ENCODE measurements around the gene TMEM181. TPM values are rescaled to one million over a fixed set of nuclear protein-coding genes. Genes with fewer than 3 reads are reported as not detected.

TMEM181 gene
- total and polyA plus RNA-seq, 2 of the 13 experiments (the other 11 are each of a cell fraction or from before 2014, with no cell fraction given), result 59.1 to 108 TPM

DNA sequence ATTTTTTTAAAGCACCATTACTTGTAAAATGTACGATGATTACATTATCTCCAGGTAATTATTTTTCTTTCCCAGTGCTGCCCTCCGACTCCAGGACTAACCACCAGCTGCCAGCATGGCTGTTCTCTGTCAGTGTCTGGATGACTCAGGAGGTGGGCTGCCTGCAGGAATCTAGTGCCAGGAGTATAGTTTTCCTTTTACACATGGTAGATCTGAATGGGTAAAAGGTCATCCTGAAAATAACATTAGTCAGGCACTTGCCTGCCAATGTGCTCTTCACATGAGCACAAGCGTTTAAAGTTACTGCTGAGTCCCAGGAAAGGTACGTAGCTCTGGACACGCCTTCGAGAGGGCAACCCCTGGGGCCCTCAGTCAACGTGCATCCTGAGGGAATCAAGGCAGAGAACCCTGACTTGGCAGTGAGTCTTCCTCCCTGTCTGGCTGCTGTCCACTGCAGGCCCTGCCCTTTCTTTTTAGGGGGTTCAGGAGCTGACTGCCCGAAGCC lies 82.3 kb downstream of the TMEM181 start:
- TF ChIP-seq, protein P1, sequence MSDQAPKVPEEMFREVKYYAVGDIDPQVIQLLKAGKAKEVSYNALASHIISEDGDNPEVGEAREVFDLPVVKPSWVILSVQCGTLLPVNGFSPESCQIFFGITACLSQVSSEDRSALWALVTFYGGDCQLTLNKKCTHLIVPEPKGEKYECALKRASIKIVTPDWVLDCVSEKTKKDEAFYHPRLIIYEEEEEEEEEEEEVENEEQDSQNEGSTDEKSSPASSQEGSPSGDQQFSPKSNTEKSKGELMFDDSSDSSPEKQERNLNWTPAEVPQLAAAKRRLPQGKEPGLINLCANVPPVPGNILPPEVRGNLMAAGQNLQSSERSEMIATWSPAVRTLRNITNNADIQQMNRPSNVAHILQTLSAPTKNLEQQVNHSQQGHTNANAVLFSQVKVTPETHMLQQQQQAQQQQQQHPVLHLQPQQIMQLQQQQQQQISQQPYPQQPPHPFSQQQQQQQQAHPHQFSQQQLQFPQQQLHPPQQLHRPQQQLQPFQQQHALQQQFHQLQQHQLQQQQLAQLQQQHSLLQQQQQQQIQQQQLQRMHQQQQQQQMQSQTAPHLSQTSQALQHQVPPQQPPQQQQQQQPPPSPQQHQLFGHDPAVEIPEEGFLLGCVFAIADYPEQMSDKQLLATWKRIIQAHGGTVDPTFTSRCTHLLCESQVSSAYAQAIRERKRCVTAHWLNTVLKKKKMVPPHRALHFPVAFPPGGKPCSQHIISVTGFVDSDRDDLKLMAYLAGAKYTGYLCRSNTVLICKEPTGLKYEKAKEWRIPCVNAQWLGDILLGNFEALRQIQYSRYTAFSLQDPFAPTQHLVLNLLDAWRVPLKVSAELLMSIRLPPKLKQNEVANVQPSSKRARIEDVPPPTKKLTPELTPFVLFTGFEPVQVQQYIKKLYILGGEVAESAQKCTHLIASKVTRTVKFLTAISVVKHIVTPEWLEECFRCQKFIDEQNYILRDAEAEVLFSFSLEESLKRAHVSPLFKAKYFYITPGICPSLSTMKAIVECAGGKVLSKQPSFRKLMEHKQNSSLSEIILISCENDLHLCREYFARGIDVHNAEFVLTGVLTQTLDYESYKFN (CRISPR knock-in tag; conservative IDR thresholded peaks at IDR 0.05), result no peak
- TF ChIP-seq GABPB1 (CRISPR knock-in tag; IDR thresholded peaks at IDR 0.05) (no peak), CEBPZ (IDR thresholded peaks at IDR 0.05; ENCODE audit: low read length) (no peak), POLR2A (IDR thresholded peaks at IDR 0.05; ENCODE audit: insufficient read depth in 1 of 2, low read depth in 2 of 2, low read length in 2 of 2) (0 out of 4 replicates have a peak, but pooled peaks of 1 of the 2 experiments have one; percentile 24), MED13 (CRISPR knock-in tag; IDR thresholded peaks at IDR 0.05) (no peak), PPARG (CRISPR knock-in tag; conservative IDR thresholded peaks at IDR 0.05) (peak; percentile 56; the same call in 1 of the 2 replicates), RFX1 (IDR thresholded peaks at IDR 0.05) (no peak), ZNF619 (CRISPR knock-in tag; IDR thresholded peaks at IDR 0.05) (no peak)
- no peak for FAIRE-seq

More for the DNA sequence above, 82.3 kb downstream of the TMEM181 start:
- Histone ChIP-seq H3K4me1 (ENCODE audit: insufficient read depth, low read length) (peaks cover 49% of the 10 kb centered on the region), H2AFZ (ENCODE audit: low read length) (no peak overlapping the region), H3K79me2 (ENCODE audit: insufficient read depth, low read length) (peaks cover 20% of the 10 kb centered on the region), H3K27me3 (ENCODE audit: control insufficient read depth in 1 of 2, insufficient read depth in 2 of 2, low read length in 2 of 2) (peaks cover 0 to 11% of the 10 kb centered on the region in 2 experiments; a peak in 1 of 5 replicates), H3K4me2 (ENCODE audit: low read depth, low read length) (0 out of 2 replicates have a peak overlapping the region, but pooled peaks have one; percentile 91), H3K4me3 (replicated peaks in 1 of 3; ENCODE audit: insufficient read depth in 1 of 3, low read depth in 2 of 3, low read length in 3 of 3) (no peak overlapping the region), H4K20me1 (ENCODE audit: insufficient read depth, low read length) (no peaks in the 10 kb centered on the region; the same call in 1 of the 2 replicates), H3K27ac (ENCODE audit: extremely low read length, insufficient read depth, low read length) (no peak overlapping the region), H3K36me3 (replicated peaks in 1 of 2; ENCODE audit: control insufficient read depth in 1 of 2, insufficient read depth in 2 of 2, low read length in 2 of 2) (peaks cover 0 to 5% of the 10 kb centered on the region in 2 experiments; a peak in 1 of 5 replicates), H3K9ac (ENCODE audit: insufficient read depth, low read depth, low read length) (no peak overlapping the region), H3K9me3 (ENCODE audit: low read length) (no peaks in the 10 kb centered on the region)
- 90% methylated on average over 7 of the region's 8 CpGs for WGBS (ENCODE audit: low lambda C conversion rate)
- ChIA-PET POLR2A (no interaction called here), CTCF (ENCODE audit: low intra/inter-chr PET ratio, low total read pairs) (no interaction called here)
- no peak for ATAC-seq
- DNase-seq (ENCODE audit: low spot score), result no peak
- no TSS peak for BruUV-seq (replicated peaks)
- in situ Hi-C loops (cut with HindIII; ENCODE audit: extremely low pct_ligation_motif_present, low pct_unique_long_range_greater_than_20kb), result no loop called here
- intact Hi-C loops (cut with micrococcal nuclease; ENCODE audit: unreplicated experiment), result loop anchor here (10.0 kb wide), 1 partner anchor 1123 kb away; the partner anchor contains the start of gene ACAT2

Data from HepG2 (cell line).